Vein endothelial cell (primary cell): ENCODE measurements around the gene RWDD2A. TPM values are rescaled to one million over a fixed set of nuclear protein-coding genes. Genes with fewer than 3 reads are reported as not detected.

Experiments
- total RNA-seq: library from RNA; depleted of rRNA; stranded (reverse); fragments of >200 nt; gene quantifications from 2 replicates; pipeline ENCODE4 v1.2.3, GENCODE V29; 2012

The RWDD2A gene
- total RNA-seq = 3.2 and 3.6 TPM in 2 replicates

GRCh38 chr6:83192871-83193746, at the start of gene RWDD2A, which contains the start of gene PGM3:
TSS of gene RWDD2A (plus strand) at chr6:83193357. CDS start at chr6:83194452, 1,095 bp downstream.
TSS of gene PGM3 (minus strand) at chr6:83193265. CDS start at chr6:83191012, 2,253 bp downstream.

Other genes with a start within 250 kb of the RWDD2A start
- gene UBE3D, start 127.5 kb upstream of the RWDD2A start, total RNA-seq = 5.6 and 6.9 TPM in 2 replicates
- gene DOP1A, start 125.7 kb upstream of the RWDD2A start, total RNA-seq = 35.3 and 38.9 TPM in 2 replicates
- 64.0 and 65.3 TPM in 2 replicates for gene PGM3, start 92 bp upstream of the RWDD2A start, total RNA-seq
- 8.2 and 15.4 TPM in 2 replicates for gene ME1, start 237.7 kb downstream of the RWDD2A start, total RNA-seq